Hematopoietic multipotent progenitor cell (in vitro differentiated cells): ENCODE measurements around the gene TRAPPC12. TPM values are rescaled to one million over a fixed set of nuclear protein-coding genes. Genes with fewer than 3 reads are reported as not detected.

Experiments
- DNase-seq, 3 donors: peaks; one replicate each; pipeline ENCODE4 v3.0.0-alpha.2; 2011 to 2015; ENCODE audit warnings: low read depth in 2 of 3, low spot score in 2 of 3
- total RNA-seq: library from RNA; depleted of rRNA; stranded (reverse); fragments of >200 nt; gene quantifications from one replicate; pipeline ENCODE4 v1.2.3, GENCODE V29; 2012

The TRAPPC12 gene
- total RNA-seq, 1 donor = 77.6 TPM

DNA sequence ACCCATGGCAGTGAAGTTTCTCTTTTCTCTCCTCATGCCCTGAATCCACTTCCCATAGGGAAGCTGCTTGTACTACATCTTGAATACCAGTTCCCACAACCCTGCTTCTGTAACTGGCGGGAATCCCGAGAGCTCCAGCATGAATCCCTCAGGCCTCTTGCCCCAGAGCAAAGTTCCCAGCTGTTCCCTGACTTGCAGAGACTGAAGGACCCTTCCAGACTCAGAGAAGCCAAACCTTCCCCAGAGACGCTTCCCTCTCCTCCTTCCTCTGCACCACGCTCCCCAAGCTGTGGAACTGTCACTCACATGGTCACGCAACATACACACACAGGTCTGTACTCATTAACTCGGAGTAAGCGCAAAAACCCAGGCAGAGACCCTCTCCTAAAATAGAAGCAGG lies 26.4 kb downstream of the TRAPPC12 start:
- no peak for DNase-seq

DNA sequence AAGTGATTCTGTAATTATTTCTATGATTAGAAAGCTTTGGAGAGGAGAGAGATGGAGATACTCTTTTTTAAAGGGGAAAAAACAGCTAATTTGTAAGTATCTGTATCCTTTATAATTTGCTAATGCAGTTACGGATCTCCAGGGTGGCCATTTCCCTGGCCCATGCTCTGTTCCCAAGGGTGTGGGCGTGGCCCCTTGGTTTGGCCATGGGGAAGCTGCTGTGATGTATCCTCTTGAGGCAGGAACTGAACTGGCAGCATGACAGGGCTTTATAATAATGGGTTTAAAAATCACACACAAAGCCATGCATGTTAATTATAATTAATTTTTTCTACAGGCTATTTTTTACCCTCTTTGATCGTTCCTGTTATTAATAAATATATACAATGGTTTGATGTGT lies 27.0 kb downstream of the TRAPPC12 start:
- DNase-seq = no peak

DNA sequence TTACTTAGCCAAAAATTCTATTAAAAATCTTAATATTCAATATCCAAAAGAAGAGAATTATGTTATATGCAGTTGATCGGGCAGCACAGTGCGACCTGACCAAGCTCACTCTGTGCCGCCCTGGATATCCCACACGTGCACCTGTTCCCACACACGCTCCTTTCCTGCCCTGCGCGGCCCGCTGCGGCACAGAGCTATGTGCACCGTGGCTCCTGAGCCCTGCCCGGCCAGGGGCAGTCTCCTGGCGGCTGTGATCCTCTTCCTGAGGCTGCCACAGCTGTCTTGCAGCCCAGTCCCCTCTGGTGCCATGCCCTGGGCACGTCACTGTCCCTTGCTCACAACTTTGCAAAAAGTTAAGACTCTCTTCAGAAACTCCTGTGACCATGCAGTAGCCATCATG lies 29.3 kb downstream of the TRAPPC12 start:
- DNase-seq = no peak

DNA sequence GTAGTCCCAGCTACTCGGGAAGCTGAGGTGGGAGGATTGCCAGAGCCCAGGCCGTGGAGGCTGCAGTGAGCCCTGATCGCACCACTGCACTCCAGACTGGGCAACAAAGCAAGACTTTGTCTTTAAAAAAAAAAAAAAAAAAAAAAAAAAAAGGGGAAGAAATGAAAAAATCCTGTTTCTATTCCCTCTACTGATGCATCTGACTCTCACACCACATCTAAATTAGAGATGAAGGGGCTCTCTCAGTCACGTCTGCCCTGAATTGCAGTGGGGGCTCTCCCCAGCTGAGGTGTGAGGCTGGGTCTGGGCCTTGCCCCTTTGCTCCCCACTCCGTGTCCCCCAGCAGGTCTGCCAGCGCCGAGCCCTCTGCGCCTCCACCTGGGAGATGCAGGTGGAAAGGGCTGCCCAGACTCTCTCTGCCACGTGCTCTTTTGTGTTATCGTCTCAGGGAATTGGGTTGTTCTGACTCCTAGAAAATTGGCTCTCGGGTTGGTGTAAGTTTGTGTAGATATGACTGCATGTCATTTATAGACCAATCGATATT lies 30.2 kb downstream of the TRAPPC12 start:
- no peak for DNase-seq

DNA sequence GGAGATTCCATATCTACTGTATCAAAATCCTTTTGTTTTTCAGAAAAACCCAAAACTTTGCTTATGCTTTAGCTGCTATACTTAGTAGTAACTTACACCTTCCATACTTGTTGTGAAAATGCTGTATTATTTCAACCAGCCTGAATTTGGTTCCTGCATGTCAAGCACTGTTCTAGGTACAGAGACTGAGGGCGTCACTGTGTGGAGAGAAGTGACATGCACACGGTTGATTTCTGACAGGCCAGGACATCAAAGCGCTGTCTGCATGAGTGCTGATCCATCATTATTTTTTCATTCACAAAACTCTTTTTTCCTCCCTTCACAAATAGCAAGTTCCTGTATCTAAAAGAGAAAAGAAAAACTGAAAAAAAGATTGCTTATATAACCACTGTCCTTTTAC lies 31.6 kb downstream of the TRAPPC12 start:
- no peak for DNase-seq

DNA sequence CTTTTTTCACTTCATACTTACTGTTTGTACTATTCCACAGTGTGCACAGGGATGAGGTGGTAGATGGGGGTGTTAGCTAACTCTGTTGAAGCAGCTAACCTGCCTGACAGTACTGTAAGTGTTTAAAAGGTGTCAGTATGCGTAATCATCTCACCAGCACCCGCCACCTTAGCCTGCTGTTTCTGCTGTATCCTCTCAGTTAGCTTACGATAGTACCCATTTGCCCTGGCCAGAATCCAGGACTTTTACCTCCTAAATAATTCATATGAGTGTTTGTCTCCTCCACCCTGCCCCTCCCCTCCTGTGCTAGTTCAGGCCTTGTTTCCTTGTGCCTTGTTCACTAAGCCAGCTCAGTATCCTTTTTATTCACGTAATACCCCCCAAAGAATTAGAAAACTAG lies 34.2 kb downstream of the TRAPPC12 start:
- DNase-seq = no peak

DNA sequence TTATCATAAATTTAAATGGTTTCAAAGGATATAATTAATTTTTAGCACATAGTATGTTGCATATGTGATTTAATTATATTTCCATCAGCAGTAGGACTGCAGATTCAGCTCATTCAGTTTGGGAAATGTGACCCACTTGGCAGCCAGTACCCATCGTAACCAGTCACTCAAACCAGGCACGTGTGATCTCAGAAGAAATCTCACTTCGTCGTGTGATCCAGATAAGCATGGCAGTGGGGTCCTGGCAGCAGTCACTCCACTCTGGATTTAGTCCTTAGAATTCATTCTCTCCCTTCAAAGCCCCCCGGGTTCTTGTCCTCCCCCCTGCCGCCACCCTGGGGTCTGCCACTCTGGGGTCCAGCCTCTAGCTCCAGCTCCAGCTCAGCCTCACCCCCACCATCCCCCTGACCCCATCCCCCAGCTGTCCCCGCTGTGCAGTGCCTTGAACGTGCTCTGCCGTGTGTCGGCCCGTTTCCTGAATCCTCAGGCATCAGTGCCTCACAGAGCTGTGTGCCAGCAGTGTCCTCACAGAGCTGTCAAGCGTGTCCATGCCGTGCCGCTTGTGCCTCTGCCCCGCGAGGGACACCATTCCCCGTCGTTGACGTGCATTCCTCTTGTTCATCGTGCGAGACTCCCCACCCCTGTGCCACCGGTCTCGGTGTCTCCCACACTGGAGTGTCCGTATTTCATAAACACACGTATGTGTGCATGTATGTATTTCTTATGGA lies 34.8 kb downstream of the TRAPPC12 start:
- no peak for DNase-seq

DNA sequence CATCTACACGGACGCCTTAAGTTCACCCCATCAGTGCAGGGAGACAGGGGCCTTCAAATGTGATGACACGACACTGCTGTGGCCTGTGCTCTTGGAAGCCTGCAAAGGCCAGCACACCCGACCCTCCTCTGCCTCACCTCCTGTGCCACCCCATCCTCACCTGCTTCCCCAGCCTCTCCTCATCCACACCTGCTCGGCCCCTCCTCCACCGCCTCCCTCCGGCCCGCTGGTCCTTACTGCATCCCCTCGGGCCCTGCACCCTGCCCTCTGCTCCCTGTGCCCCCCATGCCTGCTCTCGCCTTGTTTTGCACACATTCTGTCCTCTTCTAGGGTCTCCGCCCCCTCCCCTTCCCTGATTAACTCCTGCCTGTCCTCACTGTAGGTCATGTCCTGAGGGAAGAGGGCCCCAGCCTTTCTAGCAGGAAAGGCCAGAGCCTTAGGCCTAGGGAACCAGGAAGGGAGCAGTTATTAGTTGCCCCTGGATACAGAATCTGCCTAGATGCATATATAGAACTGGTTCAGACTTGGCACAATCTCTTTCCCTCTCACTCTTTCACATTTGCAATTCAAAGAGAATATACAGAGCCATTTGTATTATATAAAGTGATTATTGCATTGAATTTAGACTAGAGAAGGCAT lies 39.4 kb downstream of the TRAPPC12 start:
- DNase-seq = no peak

DNA sequence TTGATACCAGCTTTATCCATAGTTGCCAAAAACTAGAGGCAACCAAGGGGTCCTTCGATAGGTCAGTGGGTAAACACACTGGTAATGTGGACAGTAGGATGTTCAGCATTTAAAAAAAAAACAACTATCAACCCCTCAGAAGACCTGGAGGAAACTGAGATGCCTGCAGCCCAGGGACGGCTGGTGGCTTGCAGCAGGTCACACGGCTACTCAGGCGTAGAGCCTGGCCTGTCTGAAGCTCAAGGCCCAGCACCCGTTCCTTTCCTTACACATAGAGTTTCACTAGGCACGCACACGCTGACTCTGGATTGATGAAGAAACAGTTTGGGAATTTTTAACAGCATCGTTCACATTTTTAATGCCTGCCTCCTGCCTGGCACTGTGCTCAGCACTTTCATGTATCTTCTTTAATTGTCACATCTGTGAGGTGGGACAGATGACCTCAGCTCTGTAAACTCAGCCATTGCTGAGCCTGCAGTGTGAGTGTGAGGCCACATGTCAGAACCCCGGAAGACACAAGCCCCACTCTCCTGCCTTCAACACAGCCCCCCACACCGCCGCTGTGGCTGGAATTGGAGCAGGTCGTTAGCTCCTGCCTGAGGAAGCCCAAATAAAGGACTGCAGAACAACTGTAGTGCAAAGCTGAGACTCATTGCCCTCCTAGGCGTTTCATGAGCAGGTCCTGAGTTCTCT lies 40.7 kb downstream of the TRAPPC12 start:
- no peak for DNase-seq

DNA sequence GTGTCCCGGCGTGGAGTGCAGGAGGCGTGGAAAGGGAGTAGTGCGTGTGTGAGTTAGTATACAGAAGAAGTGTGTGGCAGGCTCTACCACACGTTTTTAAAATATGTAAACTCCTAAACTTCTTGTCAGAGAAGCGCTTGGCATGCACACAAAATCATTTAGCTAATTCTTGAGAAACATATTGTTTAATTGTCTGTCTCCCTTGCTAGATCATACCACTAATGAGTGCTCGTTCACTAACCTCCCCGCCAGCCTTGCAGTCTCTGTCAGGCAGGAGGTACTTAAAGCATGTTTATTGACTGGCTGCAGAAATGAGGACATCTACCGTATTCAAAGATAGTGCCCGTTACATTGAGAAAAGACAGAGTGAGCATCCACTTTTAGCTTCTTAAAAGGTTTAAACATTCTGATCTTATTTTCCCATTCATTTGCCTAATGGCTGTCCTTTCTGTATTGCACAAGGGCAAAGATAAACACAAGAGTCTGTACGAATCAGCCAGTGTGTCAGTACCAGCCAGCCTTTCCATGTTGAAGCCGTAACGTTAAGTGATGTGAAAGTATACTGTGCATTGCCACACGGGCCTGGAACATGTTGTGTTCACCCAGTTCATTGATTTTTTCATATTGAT lies 41.4 kb downstream of the TRAPPC12 start:
- no peak for DNase-seq

DNA sequence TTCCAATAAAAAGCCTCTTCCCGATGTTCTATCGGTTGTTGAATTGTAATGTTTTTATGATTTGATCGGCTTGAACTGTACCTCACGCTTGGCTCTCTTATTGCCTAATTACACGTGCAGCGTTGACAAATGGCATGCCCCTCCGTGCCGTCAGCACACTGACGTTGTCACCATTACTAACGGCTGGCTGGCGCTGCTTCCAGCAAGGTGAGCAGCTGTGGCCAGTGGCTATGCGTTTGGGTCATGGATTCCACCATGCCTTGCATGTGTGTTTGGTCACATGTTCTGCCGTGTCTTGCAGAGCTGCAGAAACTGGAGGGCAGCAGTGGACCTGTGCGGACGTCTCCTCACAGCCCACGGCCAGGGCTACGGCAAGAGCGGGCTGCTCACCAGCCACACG lies 42.1 kb downstream of the TRAPPC12 start:
- no peak for DNase-seq

DNA sequence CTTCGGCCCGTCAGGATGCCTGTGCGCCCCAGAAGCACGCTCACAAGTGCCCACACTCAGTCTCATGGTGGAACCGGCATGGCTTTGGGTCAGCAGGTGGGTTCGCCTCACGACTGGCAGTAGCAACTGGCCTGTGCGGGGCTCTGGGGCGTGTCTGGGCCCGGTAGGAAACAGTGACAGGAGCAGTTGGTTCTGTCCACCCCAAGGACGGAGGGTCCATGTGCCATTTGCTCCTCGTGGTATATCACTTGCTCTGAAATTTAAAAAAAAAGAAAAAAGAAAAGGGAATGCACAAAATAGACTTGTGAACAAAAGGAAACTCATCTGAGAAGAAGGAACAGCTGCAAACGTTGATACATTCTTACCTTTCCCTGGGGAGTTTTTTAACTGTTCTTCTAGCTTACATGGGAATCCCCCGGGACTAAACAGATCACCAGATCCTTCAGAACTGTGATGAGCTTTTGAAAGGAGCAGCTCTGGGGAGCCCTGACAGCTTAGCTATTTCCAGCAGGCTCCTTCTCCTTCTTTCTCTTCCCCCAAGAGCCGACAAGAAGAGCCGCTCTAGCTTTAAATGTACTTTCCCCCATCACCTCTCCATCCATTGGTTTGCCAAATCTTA lies 42.8 kb downstream of the TRAPPC12 start:
- DNase-seq = no peak

DNA sequence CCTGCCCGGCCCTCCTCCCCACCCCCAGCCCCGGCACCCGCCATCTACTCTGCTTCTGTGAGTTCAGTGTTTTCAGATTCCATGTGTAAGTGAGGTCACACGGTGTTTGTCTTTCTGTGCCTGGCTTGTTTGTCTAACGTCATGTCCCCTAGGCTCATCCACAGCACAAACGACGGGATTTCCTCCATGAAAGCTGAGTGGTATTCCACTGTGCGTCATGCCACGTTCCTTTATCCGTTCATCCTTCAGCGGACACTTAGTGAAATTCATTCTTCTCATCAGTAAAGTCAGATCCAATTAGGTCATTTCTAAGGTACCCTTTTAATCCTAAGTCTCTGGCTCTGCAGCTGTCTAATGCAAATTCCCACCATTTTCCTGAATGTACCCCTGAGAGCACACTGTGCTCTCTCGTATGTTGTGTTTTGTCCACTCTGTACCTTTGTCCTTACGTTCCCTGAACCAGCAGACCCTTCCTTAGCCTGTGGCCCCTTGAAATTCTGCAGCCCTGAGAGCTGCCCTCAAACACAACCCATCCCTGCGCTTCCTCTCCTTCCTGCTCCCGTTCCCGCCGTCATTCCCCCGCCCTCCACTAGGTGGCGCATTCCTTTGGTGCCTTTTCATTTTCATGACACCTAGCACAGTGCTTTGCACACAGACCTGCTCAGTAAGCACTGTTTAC lies 44.1 kb downstream of the TRAPPC12 start:
- peak; percentile 34 to 66 (median 47) for DNase-seq

DNA sequence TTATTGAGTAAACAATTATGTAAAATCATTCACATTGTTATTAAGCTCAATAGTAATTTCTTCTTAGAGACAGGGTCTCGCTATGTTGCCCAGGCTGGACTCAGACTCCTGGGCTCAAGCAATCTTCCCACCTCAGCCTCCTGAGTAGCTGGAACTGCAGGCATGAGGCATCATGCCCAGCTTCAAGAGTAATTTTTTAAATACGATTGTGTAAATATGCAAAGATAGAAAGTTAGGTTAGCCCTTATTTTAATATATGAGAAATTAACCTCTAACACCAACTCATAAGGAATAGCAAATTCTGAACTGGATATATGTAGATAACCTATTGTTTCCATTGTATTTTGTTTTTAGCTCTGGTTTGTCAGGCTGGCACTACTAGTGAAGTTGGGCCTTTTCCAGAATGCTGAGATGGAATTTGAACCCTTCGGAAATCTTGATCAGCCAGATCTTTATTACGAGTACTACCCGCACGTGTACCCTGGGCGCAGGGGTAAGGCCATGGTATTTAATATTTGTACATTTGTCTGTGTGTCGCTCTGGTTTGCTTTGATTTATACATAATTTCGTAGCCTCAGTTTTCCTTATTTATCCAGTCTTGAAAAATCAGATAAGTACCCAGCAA lies 44.8 kb downstream of the TRAPPC12 start:
- DNase-seq = no peak

DNA sequence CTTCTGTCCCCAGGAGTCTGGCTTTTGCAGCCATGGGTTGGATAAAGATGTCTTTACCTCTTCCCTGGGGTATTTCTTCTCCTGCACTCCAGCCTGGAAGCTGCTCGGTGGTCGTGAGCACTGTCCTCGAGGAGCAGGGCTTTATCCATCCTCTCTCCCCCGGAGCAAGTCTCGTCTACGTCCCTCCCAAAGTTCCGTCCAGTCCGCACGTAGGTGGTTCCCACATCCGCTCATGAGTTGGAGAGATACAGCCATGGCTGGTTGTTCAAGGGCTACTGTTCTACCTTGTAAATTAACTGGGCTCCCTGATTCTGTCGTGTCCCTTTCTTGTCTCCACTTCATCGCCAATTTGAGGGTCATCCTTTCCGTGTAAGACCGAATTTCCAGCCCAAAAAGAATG lies 47.1 kb downstream of the TRAPPC12 start:
- no peak for DNase-seq

DNA sequence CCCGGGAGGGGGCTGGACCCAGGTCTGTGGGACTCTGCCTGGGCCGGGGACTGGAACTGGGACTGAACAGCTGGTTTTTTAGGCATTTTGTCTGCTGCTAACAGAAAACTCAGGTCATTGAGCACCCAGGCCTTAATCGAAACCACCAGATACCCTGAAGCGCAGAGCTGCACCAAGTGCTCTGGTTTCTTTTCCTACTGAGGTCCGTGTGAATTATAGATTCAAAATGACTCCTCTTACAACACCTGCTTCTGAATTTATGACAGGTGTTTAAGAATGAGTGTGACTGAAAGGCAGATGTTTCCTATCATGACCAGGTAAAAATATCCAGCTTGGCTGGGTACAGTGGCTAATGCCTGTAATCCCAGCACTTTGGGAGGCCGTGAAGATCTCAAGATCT lies 47.8 kb downstream of the TRAPPC12 start:
- no peak for DNase-seq

DNA sequence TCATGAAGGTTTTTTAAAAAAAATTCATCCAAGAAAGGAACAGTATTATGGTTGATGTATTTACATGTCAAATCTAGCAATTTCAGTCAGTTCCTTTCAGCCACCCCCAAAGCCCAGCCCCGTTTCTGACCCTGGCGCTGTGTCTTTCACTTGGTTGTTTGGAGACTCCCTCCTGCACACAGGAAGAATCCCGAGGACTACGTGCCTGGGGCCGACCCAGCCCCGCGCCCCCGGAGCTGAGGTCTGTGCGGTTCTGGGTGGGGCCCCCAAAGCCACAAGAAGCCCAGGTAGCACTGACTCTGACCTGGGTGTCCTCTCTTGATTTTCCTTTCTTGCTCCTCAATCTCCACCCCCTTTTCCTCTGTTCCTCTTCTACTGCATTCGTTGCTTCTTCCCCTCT lies 49.1 kb downstream of the TRAPPC12 start:
- no peak for DNase-seq

DNA sequence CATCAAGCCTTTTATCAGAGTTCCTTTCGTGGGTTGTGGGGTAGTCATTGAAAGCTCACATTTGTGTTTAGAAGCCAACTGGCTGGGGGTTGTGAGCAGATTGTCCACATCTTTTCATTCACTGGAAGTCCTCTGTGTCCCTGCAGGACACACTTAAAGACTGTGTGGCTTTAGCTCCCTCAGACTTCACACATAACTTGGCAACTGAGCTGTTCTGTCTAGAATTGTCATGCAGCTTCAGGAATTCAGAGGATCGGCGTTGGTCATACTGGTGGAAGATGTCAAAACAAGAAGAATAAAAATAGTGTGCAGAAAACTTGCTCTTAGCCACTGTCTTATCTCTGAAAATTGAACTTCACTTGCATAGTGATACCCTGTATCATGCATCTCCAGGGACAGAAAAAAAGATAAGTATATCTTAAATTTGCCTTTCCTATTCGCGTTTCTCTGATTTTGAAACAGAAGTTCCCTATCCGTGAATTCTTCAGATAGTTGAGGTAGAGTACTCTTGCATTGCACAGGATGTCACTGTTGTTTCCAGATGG lies 49.6 kb downstream of the TRAPPC12 start:
- no peak for DNase-seq

DNA sequence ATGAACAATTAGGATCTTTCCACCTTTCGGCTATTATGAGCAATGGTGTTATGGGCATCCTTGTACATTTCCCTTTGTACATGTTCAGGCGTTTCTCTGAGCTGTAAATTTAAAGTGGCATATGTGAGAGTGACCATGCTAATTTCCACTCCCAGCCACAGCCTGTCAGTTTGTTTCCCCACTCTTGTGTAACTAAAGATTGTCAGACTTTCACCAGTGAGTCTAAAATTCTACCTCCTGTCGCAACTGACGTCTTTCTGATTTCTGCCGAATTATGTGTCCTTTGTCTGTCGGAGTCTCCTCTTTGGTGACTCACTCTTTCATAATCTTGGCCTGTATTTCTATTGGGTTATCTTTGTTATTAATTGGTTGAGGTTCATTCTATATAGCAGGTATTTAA lies 50.7 kb downstream of the TRAPPC12 start:
- no peak for DNase-seq
